HG02798 (cell line): Measurements from ENCODE around the gene ZNF556.
"Not testable (repeated sequence)": the region's sequence is repeated elsewhere in the genome, so short reads cannot be mapped to it uniquely, and the experiment has no call there.

ENCODE experiments used
- ATAC-seq: cut with Tn5 transposase; IDR thresholded peaks from one replicate; pipeline ENCODE4 v1.9.1; 2021; ENCODE audit warnings: mild to moderate bottlenecking; ENCODE audit not compliant: unreplicated experiment, poor library complexity

Gene ZNF556

DNA sequence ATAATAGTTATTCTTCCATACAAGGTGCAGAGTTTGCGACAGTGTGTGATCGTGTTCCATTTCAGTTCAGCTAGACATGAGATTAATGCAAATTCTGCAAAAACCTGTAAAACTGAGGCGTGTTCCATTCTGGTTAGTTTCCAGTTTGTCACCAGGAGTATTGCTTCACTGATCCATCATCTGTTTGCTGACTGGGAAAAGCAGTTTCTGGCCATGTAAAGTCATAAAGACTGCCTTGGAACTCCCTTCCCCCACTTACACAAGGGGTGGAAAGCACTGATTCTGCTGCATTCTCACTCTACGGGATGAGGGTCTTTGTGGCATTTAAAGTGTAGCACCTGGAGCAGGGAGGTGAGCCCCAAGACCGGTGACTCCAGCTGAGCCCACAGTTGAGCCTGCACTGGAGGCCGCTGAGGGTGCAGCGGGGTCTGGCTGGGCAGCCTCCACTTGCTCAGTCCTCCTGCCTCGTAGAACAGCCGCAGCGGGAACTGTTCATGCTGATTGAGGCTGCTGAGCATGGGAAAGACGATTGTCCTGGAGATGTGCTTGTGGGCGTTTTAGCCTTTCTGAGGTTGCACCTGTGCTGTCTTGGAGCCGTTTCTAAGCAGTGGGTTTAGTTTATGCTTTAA, 35.6 kb downstream of the ZNF556 start:
- ATAC-seq: no peak

DNA sequence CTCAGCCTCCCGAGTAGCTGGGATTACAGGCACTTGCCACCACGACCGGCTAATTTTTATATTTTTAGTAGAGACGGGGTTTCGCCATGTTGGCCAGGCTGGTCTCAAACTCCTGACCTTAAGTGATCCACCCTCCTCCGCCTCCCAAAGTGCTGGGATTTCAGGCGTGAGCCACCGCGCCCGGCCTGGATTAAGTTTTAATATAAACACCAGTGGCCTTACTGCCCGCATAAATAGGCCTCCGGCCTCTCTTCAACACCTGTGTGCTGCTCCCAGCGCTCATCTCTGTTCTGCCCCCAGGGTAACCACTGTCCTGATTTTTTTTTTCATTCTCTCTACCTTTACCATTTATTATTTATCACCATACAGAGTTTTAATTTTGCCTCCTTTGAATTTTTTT, 36.2 kb downstream of the ZNF556 start:
- ATAC-seq: not testable (repeated sequence)

DNA sequence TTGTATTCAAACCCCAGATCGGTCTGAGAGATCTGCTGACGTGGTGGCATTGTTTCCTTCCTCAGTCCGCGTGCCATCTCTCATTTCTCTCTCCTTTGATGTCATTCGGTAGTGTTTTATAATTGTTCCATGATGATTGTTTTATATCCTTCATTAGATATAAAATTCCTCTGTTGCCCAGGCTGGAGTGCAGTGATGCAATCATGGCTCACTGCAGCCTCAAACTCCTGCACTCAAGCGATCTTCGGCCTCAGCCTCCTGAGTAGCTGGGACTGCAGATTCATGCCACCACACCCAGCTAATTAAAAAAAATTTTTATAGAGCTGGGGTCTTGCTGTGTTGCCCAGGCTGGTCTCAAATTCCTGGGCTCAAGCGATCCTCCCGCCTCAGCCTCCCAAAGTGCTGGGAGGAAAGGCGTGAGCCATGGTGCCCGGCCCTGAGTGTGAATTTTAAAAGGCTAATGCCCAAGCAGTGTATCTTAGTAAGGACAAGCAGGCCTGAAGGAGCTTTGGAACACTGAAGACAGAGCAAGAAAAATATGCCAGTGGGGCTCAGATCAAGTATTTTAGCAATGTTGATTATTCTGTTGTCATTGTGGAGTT, 38.9 kb downstream of the ZNF556 start:
- ATAC-seq: no peak

DNA sequence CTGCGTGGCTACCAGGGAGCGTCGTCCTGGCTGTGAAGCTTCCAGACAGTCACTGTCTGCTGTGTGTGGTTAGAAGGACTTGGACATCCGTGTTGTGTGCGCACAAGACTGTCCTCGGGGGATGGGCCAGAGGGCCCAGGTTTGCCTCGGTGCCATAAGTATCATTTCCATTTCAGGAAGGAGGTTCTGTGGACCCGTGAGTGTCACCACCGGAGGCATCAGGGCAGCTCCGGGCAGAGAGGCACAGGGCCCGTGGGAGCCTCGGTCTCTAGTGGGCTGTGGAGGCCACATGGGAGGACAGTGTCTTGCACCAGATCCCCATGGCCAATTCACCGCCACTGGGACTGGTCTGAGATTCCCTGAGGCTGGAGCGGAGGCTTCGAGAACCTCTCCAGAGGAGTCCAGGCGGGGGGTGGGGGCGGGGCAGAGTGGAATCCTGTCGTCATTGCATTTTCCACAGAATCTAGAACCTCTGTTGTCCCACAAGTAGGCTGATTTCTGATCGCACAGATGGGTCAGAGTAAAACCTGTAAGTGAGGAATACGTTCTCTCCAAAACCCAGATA, 39.6 kb downstream of the ZNF556 start:
- ATAC-seq: no peak

DNA sequence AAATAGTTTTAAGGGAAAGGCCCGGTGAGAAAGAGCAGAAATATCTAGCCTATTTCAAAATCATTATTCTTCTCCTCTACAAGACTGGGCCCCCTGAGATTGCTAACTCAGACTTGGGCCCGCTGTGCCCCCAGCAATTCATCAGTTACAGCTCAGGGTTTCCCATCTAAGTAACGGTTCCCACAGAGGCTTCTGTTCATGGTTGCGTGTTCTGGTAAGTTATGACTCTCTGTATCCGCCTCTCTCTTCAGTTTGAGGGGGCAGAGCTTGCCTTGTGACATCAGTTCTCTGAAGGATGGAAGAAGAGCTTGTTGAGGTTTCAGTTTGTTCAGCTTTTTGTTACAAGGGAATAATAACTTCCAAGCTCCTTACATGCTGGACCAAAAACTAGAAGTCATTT, 45.2 kb downstream of the ZNF556 start:
- ATAC-seq: no peak

DNA sequence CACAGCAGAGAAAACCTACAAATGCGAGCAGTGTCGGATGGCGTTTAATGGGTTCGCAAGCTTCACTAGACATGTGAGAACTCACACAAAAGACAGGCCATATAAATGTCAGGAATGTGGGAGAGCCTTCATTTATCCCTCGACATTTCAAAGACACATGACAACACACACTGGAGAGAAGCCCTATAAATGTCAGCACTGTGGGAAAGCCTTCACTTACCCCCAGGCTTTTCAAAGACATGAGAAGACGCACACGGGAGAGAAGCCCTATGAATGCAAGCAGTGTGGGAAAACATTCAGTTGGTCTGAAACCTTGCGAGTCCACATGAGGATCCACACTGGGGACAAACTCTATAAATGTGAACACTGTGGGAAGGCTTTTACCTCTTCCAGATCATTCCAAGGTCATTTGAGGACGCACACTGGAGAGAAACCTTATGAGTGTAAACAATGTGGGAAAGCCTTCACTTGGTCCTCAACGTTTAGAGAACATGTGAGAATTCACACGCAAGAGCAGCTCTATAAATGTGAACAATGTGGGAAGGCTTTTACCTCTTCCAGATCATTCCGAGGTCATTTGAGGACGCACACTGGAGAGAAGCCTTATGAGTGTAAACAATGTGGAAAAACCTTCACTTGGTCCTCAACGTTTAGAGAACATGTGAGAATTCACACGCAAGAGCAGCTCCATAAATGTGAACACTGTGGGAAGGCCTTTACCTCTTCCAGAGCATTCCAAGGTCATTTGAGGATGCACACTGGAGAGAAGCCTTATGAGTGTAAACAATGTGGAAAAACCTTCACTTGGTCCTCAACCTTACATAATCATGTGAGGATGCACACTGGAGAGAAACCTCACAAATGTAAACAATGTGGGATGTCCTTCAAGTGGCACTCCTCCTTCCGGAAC, 50.4 kb downstream of the ZNF556 start:
- ATAC-seq: no peak

DNA sequence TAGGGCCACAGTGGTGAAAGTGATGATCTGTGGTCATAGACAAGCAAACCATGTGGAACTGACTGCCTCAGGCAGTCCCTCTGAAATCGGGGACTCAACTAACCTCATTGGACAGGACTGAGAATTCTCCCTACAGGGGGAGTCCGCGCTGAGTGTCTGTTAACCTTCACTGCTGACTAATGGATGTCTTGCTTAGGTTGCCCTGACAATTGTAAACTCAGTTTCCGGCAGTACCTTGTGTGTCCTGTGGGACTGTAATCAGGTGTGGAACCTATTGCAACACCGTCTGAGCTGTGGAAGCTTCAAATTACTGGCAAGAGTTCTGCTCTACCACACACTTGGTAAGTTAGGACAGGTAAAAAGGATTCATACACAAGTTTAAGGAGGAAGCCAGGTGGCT, 55.9 kb downstream of the ZNF556 start:
- no peak for ATAC-seq

DNA sequence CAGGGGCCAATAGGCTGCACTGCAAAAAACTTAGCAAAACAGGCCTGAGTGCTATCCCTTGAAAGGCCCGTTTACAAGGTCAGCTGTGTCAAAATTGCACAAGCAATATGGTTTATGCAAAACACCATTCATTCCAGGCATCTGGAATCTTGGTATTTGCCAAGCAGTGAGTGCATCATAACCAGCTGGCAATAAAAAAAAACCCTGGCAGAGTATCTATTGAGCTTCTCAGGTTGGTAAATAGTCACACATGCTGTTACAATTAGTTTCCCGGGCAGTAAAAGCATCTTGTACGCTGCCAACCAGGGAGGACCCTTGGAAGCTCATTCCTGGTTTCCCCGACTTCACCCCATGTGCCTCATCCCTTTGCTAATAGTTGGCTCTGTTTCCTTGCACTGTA, 56.4 kb downstream of the ZNF556 start:
- ATAC-seq: no peak

DNA sequence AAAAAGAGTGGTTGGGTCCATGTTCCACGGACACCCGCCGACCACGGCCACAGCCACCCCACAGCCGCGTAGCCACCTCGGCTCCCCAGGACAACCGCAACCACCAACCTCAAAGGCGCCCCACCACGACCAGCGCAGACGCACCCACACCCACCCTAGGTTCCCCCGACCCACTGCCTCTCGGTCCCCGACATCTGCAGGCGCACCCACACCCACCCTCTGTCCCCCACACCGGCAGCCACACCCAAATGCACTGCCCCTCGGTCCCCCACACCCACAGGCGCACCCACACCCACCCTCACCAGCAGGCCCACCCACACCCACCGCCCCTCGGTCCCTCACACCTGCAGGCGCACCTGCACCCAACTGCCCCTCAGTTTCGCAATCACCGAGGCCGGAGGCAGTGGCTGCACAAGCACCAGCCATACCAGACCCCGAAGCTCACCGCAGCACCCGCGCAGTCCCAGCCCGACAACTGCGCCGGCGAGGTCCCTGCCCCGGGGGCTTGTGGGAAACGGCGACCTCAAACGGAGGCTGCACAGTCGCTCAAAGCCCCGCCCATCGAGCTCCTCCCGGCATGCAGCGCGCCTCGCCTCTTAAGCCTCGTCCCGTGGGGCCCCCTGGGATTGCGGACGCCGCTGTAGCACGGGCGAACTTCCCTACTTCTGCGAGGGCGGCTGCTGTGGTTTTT, 59.4 kb downstream of the ZNF556 start:
- no peak for ATAC-seq

DNA sequence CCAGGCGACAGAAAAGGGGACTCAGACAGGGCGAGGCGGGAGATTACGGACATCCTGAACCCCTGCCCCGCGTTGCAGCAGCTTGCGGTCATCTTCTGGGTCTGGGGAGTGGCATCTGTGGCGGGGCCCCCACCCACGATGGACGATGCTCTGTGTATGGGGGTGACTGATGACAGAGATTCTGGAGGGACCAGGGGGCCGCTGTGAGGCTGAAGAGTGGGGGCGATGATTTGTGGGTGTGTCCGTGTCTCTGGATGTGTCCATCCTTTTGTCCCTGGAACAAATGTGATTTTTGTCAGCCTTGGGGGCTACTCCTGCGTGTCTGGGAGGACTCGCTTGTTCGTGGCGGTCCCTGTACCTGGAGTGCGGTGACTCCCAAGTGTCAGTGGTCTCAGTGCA, 59.9 kb downstream of the ZNF556 start:
- no peak for ATAC-seq
